HepG2 (cell line): Measurements from ENCODE around the gene CTXN1. TPM values are rescaled to one million over a fixed set of nuclear protein-coding genes. Genes with fewer than 3 reads are reported as not detected.

Source experiments
- ATF7-NPFF ChIP-seq: sonication (generic); formaldehyde crosslinking; IDR thresholded peaks from 2 replicates; pipeline ENCODE4 v1.8.1; 2023; ENCODE audit warnings: mild to moderate bottlenecking, low read depth, missing genetic modification reagents, moderate library complexity
- ATM ChIP-seq: fragments of 450-650 bp; IDR thresholded peaks from 2 replicates; pipeline ENCODE4 v1.7.1; 2017; ENCODE audit warnings: mild to moderate bottlenecking, borderline replicate concordance
- HNRNPH1 ChIP-seq: fragments of 200-400 bp; formaldehyde crosslinking; optimal IDR thresholded peaks from 2 replicates; pipeline ENCODE3; 2017; ENCODE audit warnings: mild to moderate bottlenecking, low read depth, low read length
- MAZ ChIP-seq, 2 experiments: sonication (generic) in 1 of 2; formaldehyde crosslinking in 1 of 2; IDR thresholded peaks; 2 replicates each; pipeline versions ENCODE4 v1.5.0 to v1.6.1; 2012 to 2020; ENCODE audit warnings: low read depth in 2 of 2, mild to moderate bottlenecking in 2 of 2, borderline replicate concordance in 1 of 2, improper control_type of control experiment in 1 of 2, low read length in 1 of 2, missing genetic modification reagents in 1 of 2, moderate library complexity in 1 of 2
- MTA3 ChIP-seq: sonication (generic); formaldehyde crosslinking; IDR thresholded peaks from 2 replicates; pipeline ENCODE4 v1.4.0; 2020; ENCODE audit warnings: missing genetic modification reagents
- NFRKB ChIP-seq: fragments of 450-650 bp; IDR thresholded peaks from 2 replicates; pipeline ENCODE4 v1.6.1; 2017
- NKX3-1 ChIP-seq: sonication (generic); formaldehyde crosslinking; IDR thresholded peaks from 2 replicates; pipeline ENCODE4 v1.5.0; 2020; ENCODE audit warnings: missing genetic modification reagents
- POLR2G ChIP-seq: fragments of 200-400 bp; formaldehyde crosslinking; IDR thresholded peaks from 2 replicates; pipeline ENCODE4 v1.6.1; 2018; ENCODE audit warnings: mild to moderate bottlenecking, low read depth, low read length, moderate library complexity
- REXO4 ChIP-seq: sonication (generic); formaldehyde crosslinking; IDR thresholded peaks from 2 replicates; pipeline ENCODE4 v1.8.0; 2022; ENCODE audit warnings: missing genetic modification reagents, mild to moderate bottlenecking, borderline replicate concordance
- RFXANK ChIP-seq: IDR thresholded peaks from 2 replicates; pipeline ENCODE4 v1.6.1; 2016
- SOX6 ChIP-seq, 2 experiments: fragments of 450-650 bp in 1 of 2; sonication (generic) in 1 of 2; formaldehyde crosslinking in 1 of 2; IDR thresholded peaks; 2 replicates each; pipeline versions ENCODE4 v1.4.0 to v1.6.1; 2017 to 2020; ENCODE audit warnings: antibody characterized with exemption in 1 of 2, mild to moderate bottlenecking in 1 of 2, missing genetic modification reagents in 1 of 2
- THAP11 ChIP-seq: IDR thresholded peaks from 2 replicates; pipeline ENCODE4 v1.6.1; 2016; ENCODE audit warnings: missing biosample characterization, missing genetic modification reagents
- ZNF546 ChIP-seq: sonication (generic); formaldehyde crosslinking; conservative IDR thresholded peaks from 2 replicates; pipeline ENCODE4 v1.8.1; 2023; ENCODE audit warnings: mild to moderate bottlenecking, missing genetic modification reagents
- ZNF768 ChIP-seq: sonication (generic); formaldehyde crosslinking; IDR thresholded peaks from 2 replicates; pipeline ENCODE4 v1.4.0; 2020; ENCODE audit warnings: missing genetic modification reagents
- ZNF780A ChIP-seq: sonication (generic); formaldehyde crosslinking; IDR thresholded peaks from 2 replicates; pipeline ENCODE4 v1.8.0; 2022; ENCODE audit warnings: mild to moderate bottlenecking, missing genetic modification reagents, moderate library complexity
- ZSCAN12 ChIP-seq: sonication (generic); formaldehyde crosslinking; IDR thresholded peaks from 2 replicates; pipeline ENCODE4 v1.9.0; 2021; ENCODE audit warnings: mild to moderate bottlenecking, missing genetic modification reagents
- polyA plus RNA-seq, 8 experiments: library from polyadenylated mRNA; depleted of rRNA in 3 of 8; stranded (reverse) in 7 of 8; unstranded in 1 of 8; fragments of >200 nt; fragmentation: Illumina TruSeq in 4 of 8; extraction: Trizol in 4 of 8; gene quantifications; 2 replicates each; pipeline versions ENCODE4 v1.2.1 to v1.2.3, GENCODE V29; 2011 to 2016; ENCODE audit warnings: low read depth in 4 of 8, missing spikeins in 1 of 8, mixed read lengths in 1 of 8; ENCODE audit not compliant: insufficient read depth in 1 of 8
- total RNA-seq, 5 experiments: library from RNA; depleted of rRNA; stranded (reverse); fragments of >200 nt; fragmentation: Illumina TruSeq; extraction: Trizol; gene quantifications; 2 replicates each; pipeline ENCODE4 v1.2.3, GENCODE V29; 2016; ENCODE audit warnings: low read depth in 1 of 5
- TF ChIP-seq, protein P1 (sequence below): sonication (generic); formaldehyde crosslinking; IDR thresholded peaks from 2 replicates; pipeline ENCODE4 v1.4.0; 2020; ENCODE audit warnings: mild to moderate bottlenecking, low read depth, missing genetic modification reagents
- TF ChIP-seq, protein P2 (sequence below): sonication (generic); formaldehyde crosslinking; IDR thresholded peaks from 2 replicates; pipeline ENCODE4 v1.5.0; 2020; ENCODE audit warnings: mild to moderate bottlenecking, missing genetic modification reagents, moderate library complexity
- TF ChIP-seq, protein P3 (sequence below): sonication (generic); formaldehyde crosslinking; IDR thresholded peaks from 2 replicates; pipeline ENCODE4 v1.4.0; 2020; ENCODE audit warnings: missing genetic modification reagents, low read depth, mild to moderate bottlenecking, borderline replicate concordance
- TF ChIP-seq, protein P4 (sequence below): sonication (generic); formaldehyde crosslinking; IDR thresholded peaks from 2 replicates; pipeline ENCODE4 v1.5.0; 2020; ENCODE audit warnings: missing genetic modification reagents
- TF ChIP-seq, protein P5 (sequence below): sonication (generic); formaldehyde crosslinking; IDR thresholded peaks from 2 replicates; pipeline ENCODE4 v1.5.0; 2020; ENCODE audit warnings: missing genetic modification reagents, mild to moderate bottlenecking, borderline replicate concordance
- TF ChIP-seq, protein P6 (sequence below): sonication (generic); formaldehyde crosslinking; IDR thresholded peaks from 2 replicates; pipeline ENCODE4 v1.4.0; 2020; ENCODE audit warnings: missing genetic modification reagents

CTXN1 gene
- total and polyA plus RNA-seq, 2 of the 13 experiments (the other 11 are each of a cell fraction or from before 2014, with no cell fraction given) = 0.11 TPM; not detected in 1

DNA sequence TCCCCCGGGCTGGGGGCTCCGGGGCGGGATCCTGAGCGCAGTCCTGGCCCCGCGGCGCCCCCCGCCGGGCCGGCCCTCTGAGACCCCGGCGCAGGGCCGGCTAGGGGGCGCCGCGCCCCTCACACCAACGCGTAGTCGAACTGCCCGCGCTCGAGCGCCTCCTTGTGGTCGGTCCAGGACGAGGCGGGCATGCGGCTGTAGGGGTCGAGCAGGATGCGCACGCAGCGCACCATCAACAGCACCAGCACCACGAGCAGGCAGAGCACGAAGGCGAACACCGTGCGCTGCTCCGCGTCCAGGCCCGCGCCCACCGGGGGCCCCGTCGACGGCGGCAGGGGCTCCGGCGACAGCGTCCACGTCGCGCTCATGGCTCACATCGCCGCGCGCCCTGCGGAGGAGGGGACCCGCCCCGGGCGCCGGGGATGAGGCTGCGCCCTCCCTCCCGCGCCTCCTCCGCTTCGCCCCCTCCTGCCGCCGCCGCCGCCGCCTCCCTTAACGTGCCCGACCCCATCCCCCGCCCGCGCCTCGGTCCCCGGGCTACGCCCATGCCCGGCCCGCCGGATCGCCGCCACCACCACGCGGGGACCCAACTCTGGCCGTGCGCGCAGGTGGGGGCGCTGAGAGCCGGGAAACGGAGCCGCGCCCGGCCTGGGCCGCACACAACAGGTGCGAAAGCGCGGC is 624 bp downstream of the CTXN1 start (continued):
- TF ChIP-seq, protein P1, sequence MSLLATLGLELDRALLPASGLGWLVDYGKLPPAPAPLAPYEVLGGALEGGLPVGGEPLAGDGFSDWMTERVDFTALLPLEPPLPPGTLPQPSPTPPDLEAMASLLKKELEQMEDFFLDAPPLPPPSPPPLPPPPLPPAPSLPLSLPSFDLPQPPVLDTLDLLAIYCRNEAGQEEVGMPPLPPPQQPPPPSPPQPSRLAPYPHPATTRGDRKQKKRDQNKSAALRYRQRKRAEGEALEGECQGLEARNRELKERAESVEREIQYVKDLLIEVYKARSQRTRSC = 0 out of 2 replicates have a peak, but pooled peaks have one; percentile 70
- TF ChIP-seq MAZ (IDR thresholded peaks at IDR 0.05; ENCODE audit: borderline replicate concordance, low read depth, low read length) = no peak
- TF ChIP-seq MAZ (CRISPR knock-in tag; IDR thresholded peaks at IDR 0.05; ENCODE audit: low read depth) = peak; percentile 73
- TF ChIP-seq, protein P2, sequence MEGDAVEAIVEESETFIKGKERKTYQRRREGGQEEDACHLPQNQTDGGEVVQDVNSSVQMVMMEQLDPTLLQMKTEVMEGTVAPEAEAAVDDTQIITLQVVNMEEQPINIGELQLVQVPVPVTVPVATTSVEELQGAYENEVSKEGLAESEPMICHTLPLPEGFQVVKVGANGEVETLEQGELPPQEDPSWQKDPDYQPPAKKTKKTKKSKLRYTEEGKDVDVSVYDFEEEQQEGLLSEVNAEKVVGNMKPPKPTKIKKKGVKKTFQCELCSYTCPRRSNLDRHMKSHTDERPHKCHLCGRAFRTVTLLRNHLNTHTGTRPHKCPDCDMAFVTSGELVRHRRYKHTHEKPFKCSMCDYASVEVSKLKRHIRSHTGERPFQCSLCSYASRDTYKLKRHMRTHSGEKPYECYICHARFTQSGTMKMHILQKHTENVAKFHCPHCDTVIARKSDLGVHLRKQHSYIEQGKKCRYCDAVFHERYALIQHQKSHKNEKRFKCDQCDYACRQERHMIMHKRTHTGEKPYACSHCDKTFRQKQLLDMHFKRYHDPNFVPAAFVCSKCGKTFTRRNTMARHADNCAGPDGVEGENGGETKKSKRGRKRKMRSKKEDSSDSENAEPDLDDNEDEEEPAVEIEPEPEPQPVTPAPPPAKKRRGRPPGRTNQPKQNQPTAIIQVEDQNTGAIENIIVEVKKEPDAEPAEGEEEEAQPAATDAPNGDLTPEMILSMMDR (CRISPR knock-in tag) = peak; percentile 93
- TF ChIP-seq, protein P3, sequence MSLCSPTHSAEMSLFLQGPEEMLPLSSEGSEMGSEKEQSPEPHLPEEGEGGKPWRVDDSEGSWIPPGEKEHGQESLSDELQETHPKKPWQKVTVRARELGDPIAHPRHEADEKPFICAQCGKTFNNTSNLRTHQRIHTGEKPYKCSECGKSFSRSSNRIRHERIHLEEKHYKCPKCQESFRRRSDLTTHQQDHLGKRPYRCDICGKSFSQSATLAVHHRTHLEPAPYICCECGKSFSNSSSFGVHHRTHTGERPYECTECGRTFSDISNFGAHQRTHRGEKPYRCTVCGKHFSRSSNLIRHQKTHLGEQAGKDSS (CRISPR knock-in tag) = peak; percentile 68; the same call in 1 of the 2 replicates
- TF ChIP-seq ZNF768 (CRISPR knock-in tag) = peak; percentile 61; the same call in 1 of the 2 replicates
- TF ChIP-seq, protein P4, sequence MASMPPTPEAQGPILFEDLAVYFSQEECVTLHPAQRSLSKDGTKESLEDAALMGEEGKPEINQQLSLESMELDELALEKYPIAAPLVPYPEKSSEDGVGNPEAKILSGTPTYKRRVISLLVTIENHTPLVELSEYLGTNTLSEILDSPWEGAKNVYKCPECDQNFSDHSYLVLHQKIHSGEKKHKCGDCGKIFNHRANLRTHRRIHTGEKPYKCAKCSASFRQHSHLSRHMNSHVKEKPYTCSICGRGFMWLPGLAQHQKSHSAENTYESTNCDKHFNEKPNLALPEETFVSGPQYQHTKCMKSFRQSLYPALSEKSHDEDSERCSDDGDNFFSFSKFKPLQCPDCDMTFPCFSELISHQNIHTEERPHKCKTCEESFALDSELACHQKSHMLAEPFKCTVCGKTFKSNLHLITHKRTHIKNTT (CRISPR knock-in tag) = no peak
- peak; percentile 45; the same call in 1 of the 2 replicates for TF ChIP-seq THAP11 (CRISPR knock-in tag)
- no peak; the same call in 1 of the 2 replicates for TF ChIP-seq ZNF780A (CRISPR knock-in tag)
- no peak for TF ChIP-seq NFRKB
- no peak for TF ChIP-seq MTA3 (CRISPR knock-in tag)
- no peak for TF ChIP-seq ATM
- TF ChIP-seq ATF7-NPFF (CRISPR knock-in tag) = peak; percentile 95
- no peak for TF ChIP-seq ZNF546 (CRISPR knock-in tag)
- TF ChIP-seq REXO4 (CRISPR knock-in tag) = no peak
- no peak for TF ChIP-seq POLR2G
- 0 out of 2 replicates have a peak, but pooled peaks have one; percentile 68 for TF ChIP-seq ZSCAN12 (CRISPR knock-in tag)
- TF ChIP-seq NKX3-1 (CRISPR knock-in tag) = peak; percentile 82
- TF ChIP-seq, protein P5, sequence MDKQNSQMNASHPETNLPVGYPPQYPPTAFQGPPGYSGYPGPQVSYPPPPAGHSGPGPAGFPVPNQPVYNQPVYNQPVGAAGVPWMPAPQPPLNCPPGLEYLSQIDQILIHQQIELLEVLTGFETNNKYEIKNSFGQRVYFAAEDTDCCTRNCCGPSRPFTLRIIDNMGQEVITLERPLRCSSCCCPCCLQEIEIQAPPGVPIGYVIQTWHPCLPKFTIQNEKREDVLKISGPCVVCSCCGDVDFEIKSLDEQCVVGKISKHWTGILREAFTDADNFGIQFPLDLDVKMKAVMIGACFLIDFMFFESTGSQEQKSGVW = no peak
- TF ChIP-seq HNRNPH1 = no peak
- TF ChIP-seq SOX6 (IDR thresholded peaks at IDR 0.05) = no peak
- TF ChIP-seq SOX6 (CRISPR knock-in tag; IDR thresholded peaks at IDR 0.05) = no peak
- TF ChIP-seq, protein P6, sequence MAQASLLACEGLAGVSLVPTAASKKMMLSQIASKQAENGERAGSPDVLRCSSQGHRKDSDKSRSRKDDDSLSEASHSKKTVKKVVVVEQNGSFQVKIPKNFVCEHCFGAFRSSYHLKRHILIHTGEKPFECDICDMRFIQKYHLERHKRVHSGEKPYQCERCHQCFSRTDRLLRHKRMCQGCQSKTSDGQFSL (CRISPR knock-in tag) = peak; percentile 77; the same call in 1 of the 2 replicates
- no peak for TF ChIP-seq RFXANK
